IPS-11a (cell line): ENCODE data around the gene ATL1.
"Not testable (repeated sequence)": the region's sequence is repeated elsewhere in the genome, so short reads cannot be mapped to it uniquely, and the experiment has no call there.

ENCODE experiments used
- H3K4me3 ChIP-seq: one replicate; pipeline ENCODE4 v1.5.1; 2013; ENCODE audit warnings: low read depth, low read length, control low read depth

Gene ATL1

DNA sequence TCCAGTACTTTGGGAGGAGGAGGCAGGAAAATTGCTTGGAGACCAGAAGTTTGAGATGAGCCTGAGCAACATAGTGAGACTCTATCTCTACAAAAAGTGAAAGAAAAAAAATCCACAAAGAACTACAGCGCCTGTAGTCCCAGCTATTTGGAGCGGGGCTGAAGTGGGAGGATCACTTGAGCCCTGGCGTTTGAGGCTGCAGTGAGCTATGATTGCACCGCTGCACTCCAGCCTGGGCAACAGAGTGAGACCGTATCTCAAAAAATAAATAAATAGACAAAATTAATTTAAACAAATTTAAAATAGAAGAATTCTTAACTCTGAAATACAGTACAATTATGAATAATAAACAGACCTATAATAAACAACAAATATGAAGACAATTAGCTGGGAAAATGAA is 40.9 kb downstream of the ATL1 start:
- no peak overlapping the region for H3K4me3 ChIP-seq

DNA sequence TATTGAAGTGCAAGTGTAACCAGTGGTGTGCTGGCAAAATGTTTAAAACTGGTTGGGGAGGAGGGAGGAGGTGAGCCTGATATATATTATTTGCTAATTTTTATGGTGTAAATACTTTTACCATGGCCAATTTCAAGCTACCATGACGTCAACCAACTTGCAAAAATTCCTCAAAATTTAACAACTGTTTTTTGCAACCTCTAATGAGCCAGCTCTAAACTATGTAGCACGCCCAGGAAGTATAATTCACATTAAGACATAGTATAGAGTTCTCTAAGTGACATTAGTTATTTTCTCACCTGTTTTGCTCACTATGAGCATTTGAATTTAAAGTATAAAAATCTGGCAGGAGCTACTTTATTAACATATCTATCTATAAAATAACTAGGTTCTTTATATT is 41.4 kb downstream of the ATL1 start:
- no peak overlapping the region for H3K4me3 ChIP-seq

GRCh38 chr14:50602035-50602434 is 42.1 kb downstream of the ATL1 start:
- H3K4me3 ChIP-seq: no peak overlapping the region

DNA sequence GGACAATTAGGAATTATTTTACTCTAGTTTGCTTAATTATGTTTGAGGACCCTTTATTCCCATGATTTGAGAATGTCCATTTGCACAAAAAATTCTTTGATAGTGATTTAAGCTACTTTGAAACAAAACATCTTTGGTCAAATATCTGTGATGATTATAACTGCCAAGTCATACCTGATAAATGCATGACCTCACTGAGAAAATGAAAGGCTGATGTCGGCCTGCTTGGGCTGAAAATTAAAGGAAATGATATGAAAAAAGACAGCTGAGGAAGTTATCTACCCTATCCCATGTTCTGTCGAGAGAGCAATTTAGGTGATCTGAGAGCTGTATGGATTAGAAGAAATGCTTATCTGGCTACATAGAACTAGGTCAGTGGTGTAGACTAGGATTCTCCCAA is 43.6 kb downstream of the ATL1 start:
- no peak overlapping the region for H3K4me3 ChIP-seq

- H3K4me3 ChIP-seq: no peak overlapping the region
Observed at GRCh38 chr14:50605766-50606165, 45.8 kb downstream of the ATL1 start.

- no peak overlapping the region for H3K4me3 ChIP-seq
Observed at GRCh38 chr14:50606468-50606867, 46.5 kb downstream of the ATL1 start.

DNA sequence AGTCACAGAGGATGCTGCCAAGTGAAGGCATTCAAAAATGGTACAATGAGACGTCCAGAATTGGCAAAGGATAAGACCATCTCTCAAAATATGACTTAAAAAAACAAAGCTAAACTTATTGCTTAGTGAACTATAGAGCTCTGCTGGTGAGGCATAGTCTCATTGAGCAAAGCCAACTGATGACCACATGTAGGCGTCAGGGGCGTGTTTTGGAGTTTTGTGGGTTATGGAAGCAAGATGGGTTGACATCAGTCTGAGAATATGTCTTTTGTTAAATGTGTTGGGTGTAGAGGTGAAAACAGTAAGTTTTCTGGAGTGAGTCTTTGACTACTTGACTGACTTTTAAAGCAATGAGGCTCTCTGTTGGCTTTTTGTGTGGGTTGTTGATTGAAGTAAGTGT is 47.2 kb downstream of the ATL1 start:
- no peak overlapping the region for H3K4me3 ChIP-seq

- H3K4me3 ChIP-seq: no peak overlapping the region
Observed at GRCh38 chr14:50607761-50608160, 47.8 kb downstream of the ATL1 start.

DNA sequence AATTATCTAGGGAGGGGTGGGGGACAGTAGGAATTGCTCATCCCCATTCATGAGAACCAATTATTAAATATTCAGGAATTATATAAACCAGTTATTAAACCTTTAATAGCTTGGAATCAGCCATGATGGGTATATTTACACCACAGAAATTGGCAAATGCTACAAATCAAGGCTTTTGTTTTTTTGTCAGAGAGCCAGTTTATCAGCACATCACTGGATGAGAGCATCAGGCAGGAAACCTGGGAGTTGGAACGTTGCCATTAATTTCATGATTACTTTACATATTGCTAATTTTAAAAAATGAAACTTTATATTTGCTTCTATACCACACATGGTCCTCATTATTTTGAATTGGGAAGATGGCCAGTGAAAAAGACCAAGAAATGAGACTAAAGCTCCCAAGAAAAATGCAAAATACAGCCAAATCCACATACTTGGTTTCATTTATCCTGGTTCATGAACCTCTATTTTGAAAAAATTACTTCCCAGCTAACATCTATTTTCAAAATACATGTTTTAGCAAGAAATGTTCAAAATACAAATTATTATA is 48.4 kb downstream of the ATL1 start:
- H3K4me3 ChIP-seq: no peak overlapping the region

DNA sequence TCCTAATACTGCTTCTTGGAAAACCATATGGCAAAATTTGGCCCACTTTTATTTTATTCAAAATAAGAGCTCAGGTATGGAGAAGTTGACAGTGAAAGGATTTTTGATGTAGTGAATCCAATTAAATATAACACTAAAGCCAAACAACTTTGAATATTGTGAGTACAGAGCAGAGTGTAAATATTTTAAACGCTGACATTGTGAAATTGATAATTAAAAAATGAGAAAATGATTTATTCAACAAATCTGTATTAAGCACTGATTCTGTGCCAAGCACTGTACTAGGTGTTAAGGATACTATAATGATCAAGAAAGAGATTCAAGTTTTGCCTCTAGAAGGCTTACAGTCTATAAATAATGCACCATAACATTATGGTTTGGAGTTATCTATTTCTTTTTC is 50.5 kb downstream of the ATL1 start:
- H3K4me3 ChIP-seq: no peak overlapping the region

- H3K4me3 ChIP-seq: no peak overlapping the region
Observed at GRCh38 chr14:50612806-50613205, 52.9 kb downstream of the ATL1 start.

GRCh38 chr14:50615056-50615455 is 55.1 kb downstream of the ATL1 start:
- H3K4me3 ChIP-seq: no peak overlapping the region

DNA sequence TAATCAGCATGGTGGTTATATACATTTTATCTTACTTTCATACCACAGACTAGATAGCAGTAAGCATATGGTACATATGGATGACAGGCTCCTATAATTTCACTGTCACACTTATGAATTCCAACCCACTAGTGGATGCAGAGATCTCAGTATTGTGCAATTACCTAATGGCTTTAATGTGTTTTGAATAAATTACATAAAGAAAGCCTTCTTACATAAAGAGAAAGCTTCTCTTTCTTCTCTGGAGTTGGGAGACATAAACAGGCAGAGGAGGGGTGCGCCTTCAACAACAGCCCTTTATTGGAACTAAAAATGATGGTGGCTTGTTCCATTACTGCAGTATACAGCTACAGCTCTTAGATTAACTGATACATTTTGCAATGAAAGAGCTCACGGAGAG is 55.6 kb downstream of the ATL1 start:
- no peak overlapping the region for H3K4me3 ChIP-seq

- no peak overlapping the region for H3K4me3 ChIP-seq
Observed at GRCh38 chr14:50616275-50616674, 56.3 kb downstream of the ATL1 start.

DNA sequence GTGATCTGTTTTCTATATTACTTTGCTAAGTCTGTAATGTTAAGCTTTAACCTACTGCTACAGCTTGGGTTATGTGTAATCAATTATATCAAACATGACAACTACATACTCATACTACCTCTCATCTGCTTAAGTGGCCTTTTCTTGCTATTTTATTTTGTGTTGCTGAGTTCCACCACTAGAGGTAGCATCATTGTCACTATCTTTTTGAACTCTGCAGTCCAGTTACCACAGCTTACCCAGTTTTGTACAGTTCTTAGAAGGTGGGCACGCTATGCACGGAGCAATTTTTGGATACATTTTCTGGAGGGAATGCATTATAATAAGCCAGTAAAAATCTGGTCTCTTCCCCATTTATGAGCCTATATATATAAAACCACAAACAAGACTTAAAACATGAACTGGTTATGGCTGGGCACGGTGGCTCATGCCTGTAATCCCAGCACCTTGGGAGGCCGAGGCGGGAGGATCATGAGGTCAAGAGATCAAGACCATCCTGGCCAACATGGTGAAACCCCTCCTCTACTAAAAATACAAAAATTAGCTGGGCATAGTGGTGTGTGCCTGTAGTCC is 59.7 kb downstream of the ATL1 start:
- H3K4me3 ChIP-seq: no peak overlapping the region

DNA sequence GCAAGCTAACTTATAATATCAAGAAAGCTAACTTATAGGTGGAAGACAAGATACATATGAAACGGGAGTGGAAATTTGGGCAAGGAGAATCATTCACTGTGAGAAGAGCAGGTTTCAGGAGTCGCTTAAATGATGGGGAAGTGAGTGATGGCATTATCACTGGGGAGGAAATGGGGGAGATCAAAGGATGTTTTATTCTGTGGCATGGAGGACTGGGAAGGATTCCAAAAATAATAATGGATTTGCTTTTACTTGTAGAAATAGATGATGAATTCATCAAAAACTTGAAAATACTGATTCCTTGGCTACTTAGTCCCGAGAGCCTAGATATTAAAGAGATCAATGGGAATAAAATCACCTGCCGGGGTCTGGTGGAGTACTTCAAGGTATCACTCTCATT is 60.4 kb downstream of the ATL1 start:
- H3K4me3 ChIP-seq: no peak overlapping the region

DNA sequence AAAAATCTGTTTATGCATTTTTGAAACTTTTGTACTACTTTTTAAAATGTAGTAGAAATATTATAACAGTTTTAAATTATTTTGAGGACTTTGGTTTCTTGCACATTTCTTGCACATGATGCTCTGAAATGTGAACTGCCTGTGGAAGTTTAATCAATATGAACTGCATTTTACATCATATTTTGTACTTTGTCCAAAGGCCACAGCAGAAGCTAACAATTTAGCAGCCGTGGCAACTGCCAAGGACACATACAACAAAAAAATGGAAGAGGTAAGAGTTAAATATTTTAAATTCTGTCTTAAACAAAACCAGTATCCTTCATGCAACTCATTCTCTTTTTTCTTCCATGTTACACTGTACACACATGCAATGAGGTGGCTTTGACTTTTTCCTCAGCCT is 63.0 kb downstream of the ATL1 start:
- no peak overlapping the region for H3K4me3 ChIP-seq

DNA sequence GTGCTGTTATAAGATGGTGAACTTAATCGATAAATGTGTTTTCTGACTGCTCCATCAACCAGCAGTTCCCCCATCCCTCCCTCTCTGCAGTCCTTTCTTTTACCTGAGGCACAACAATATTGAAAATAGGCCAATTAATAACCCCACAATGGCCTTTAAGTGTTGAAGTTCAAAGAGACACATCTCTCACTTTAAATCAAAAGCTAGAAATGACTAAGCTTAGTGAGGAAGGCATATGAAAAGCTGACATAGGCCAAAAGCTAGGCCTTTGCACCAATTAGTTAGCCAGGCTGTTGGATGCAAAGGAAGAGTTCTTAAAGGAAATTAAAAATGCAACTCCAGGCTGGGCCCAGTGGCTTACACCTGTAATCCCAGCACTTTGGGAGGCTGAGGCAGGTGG is 64.5 kb downstream of the ATL1 start:
- H3K4me3 ChIP-seq: no peak overlapping the region

- not testable (repeated sequence) for H3K4me3 ChIP-seq
Observed at GRCh38 chr14:50624947-50625346, 65.0 kb downstream of the ATL1 start.

DNA sequence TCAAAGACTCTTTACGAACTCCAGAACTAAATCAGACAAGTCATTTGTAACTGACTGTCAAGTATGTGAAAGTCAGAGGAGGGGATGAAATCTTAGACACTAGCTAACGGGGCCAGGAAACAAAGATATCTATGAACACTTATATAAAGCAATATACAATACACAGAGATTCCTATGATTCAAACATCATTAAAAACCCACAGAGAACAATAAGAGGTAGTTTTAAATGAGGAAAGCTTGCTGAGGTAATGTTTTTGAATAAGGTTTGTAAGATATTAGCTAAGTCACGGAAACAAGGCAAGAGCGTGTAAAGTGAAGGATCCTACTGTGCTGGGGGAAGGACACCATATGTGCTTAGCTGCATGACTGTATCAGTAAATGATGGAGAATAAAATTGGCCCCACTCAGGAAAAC is 71.5 kb downstream of the ATL1 start:
- H3K4me3 ChIP-seq: no peak overlapping the region

GRCh38 chr14:50633954-50634353 is 74.0 kb downstream of the ATL1 start:
- H3K4me3 ChIP-seq: no peak overlapping the region

DNA sequence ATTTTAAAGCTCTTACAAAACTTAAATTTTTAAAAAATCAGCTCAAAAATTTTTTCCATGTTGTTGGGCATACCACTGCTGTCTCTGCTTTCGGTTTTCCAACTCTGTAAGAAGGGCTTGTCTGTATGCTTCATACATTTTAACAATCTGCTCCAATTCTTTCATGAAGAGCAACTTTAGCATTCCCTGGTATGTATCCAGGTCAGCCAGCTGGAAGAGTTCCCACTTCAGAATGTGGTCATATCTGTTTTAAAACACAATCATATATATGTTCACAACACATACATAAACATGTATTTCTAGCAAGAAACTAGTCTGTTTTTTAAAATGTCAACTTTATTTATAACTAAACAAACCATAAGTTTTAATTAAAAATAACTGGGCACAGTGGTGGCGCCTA is 75.2 kb downstream of the ATL1 start:
- H3K4me3 ChIP-seq: no peak overlapping the region

DNA sequence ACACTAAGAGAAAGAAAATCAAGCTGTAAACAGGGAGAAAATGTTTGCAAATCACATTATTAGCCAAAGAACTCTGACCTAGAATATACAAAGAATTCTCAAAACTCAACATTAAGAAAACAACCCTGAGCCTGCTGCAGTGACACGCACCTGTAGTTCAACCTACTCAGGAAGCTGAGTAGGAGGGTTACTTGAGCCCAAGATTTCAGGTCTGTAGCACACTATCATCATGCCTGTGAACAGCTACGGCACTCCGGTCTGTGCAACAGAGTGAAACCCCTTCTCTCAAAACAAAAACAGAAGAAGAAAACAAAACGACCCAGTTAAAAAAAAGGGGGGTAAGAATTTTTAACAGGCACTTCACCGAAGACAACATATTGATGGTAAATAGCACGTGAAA is 87.3 kb downstream of the ATL1 start:
- H3K4me3 ChIP-seq: no peak overlapping the region
